K562 (cell line): ENCODE data around the gene TRMT2B. TPM values are rescaled to one million over a fixed set of nuclear protein-coding genes. Genes with fewer than 3 reads are reported as not detected.
"Not testable (repeated sequence)": the region's sequence is repeated elsewhere in the genome, so short reads cannot be mapped to it uniquely, and the experiment has no call there.

ENCODE experiments used
- ATAC-seq: fragments of 200-7000 bp; cut with Tn5 transposase; 3 replicates; pipeline ENCODE4 v1.9.1; 2020; ENCODE audit warnings: moderate library complexity
- BruUV-seq: library from RNA; stranded (reverse); fragments of 400-500 nt; replicated peaks from 2 replicates; lab custom pipeline; 2021; lab: Mats Ljungman, UMichigan
- CTCF ChIA-PET: fragments of 300-600 bp; formaldehyde crosslinking; extraction: SDS; loops from one replicate; lab custom pipeline; 2021; ENCODE audit warnings: low intra/inter-chr PET ratio; lab: Yijun Ruan, JAX
- POLR2A ChIA-PET: fragments of 300-600, 350-650 bp; sonication (Branson Sonifier 250); formaldehyde crosslinking; extraction: SDS; loops from one replicate; lab custom pipeline; 2021; ENCODE audit warnings: antibody characterized with exemption, inconsistent platforms; lab: Yijun Ruan, JAX
- DNase-seq, 4 experiments: peaks; one replicate each; pipeline versions ENCODE4 v3.0.0 to v3.0.0-alpha.2; 2011 to 2018; ENCODE audit warnings: low spot score in 3 of 4, mixed read lengths in 3 of 4; ENCODE audit errors: extremely low read depth in 1 of 4
- FAIRE-seq: peaks from 2 replicates; lab custom pipeline; 2011; peaks lifted over from hg19 to GRCh38; lab: Jason Lieb, UNC
- H2AFZ ChIP-seq: 2 replicates; pipeline ENCODE4 v1.6.0; 2011; ENCODE audit warnings: low read depth, low read length, control low read depth, inconsistent platforms
- H3K27ac ChIP-seq: fragments of 200-600 bp; 3 replicates; pipeline ENCODE4 v1.8.0; 2011; ENCODE audit warnings: low read depth, mild to moderate bottlenecking, control low read depth, inconsistent platforms, low read length, moderate library complexity, mixed read lengths; ENCODE audit errors: extremely low read depth
- H3K27me3 ChIP-seq, 2 experiments: fragments of 300-600 bp in 1 of 2; 2 replicates in 1 of 2; 3 replicates in 1 of 2; pipeline versions ENCODE4 v1.6.0 to v1.8.0; 2011; ENCODE audit warnings: inconsistent platforms in 2 of 2, low read length in 2 of 2, mild to moderate bottlenecking in 1 of 2, mixed read lengths in 1 of 2, moderate library complexity in 1 of 2; ENCODE audit not compliant: control insufficient read depth in 2 of 2, insufficient read depth in 2 of 2
- H3K36me3 ChIP-seq: fragments of 300-600 bp; 3 replicates; pipeline ENCODE4 v1.8.0; 2011; ENCODE audit warnings: mild to moderate bottlenecking, low read length, inconsistent platforms; ENCODE audit not compliant: control insufficient read depth, insufficient read depth
- H3K4me1 ChIP-seq, 2 experiments: fragments of 200-600 bp in 1 of 2; replicated peaks in 1 of 2; 2 replicates in 1 of 2; 3 replicates in 1 of 2; pipeline versions ENCODE4 v1.5.1 to v1.8.0; 2011; ENCODE audit warnings: inconsistent platforms in 2 of 2, low read length in 2 of 2, mild to moderate bottlenecking in 1 of 2, mixed read lengths in 1 of 2, moderate library complexity in 1 of 2; ENCODE audit not compliant: control insufficient read depth in 2 of 2, insufficient read depth in 2 of 2
- H3K4me2 ChIP-seq: 2 replicates; pipeline ENCODE4 v1.6.1; 2011; ENCODE audit warnings: low read length, control low read depth, inconsistent platforms, mixed read lengths; ENCODE audit not compliant: insufficient read depth
- H3K4me3 ChIP-seq: fragments of 200-600 bp; sonication (generic), shearing (Covaris generic); 2 replicates; pipeline ENCODE4 v1.5.1; 2016; ENCODE audit warnings: control low read depth, inconsistent platforms
- H3K79me2 ChIP-seq: fragments of 200-600 bp; 3 replicates; pipeline ENCODE4 v1.8.0; 2011; ENCODE audit warnings: low read length, inconsistent platforms; ENCODE audit not compliant: control insufficient read depth, insufficient read depth
- H3K9ac ChIP-seq, 2 experiments: 2 replicates each; pipeline versions ENCODE4 v1.6.0 to v1.6.1; 2011; ENCODE audit warnings: low read depth in 2 of 2, low read length in 2 of 2, control low read depth in 1 of 2, inconsistent platforms in 1 of 2, mild to moderate bottlenecking in 1 of 2, mixed read lengths in 1 of 2; ENCODE audit not compliant: insufficient read depth in 1 of 2
- H3K9me1 ChIP-seq: one replicate; pipeline ENCODE4 v1.6.0; 2011; ENCODE audit warnings: inconsistent platforms, mild to moderate bottlenecking, low read length, moderate library complexity; ENCODE audit not compliant: control insufficient read depth, insufficient read depth
- H3K9me3 ChIP-seq: replicated peaks from 2 replicates; pipeline ENCODE4 v1.5.1; 2011; ENCODE audit warnings: low read depth, low read length, inconsistent platforms; ENCODE audit not compliant: control insufficient read depth, insufficient read depth
- H4K20me1 ChIP-seq: replicated peaks from 2 replicates; pipeline ENCODE4 v1.6.1; 2011; ENCODE audit warnings: low read length, inconsistent platforms, mixed read lengths; ENCODE audit not compliant: control insufficient read depth, insufficient read depth
- BCOR ChIP-seq: fragments of 450-650 bp; IDR thresholded peaks from 2 replicates; pipeline ENCODE4 v1.6.1; 2016
- BMI1 ChIP-seq: fragments of 150-350 bp; IDR thresholded peaks from 2 replicates; pipeline ENCODE4 v1.6.1; 2014; ENCODE audit warnings: low read length
- KLF1 ChIP-seq: fragments of 450-650 bp; IDR thresholded peaks from 2 replicates; pipeline ENCODE4 v1.6.1; 2016; ENCODE audit warnings: missing genetic modification characterization, missing compliant biosample characterization
- MYC ChIP-seq, 2 experiments: fragments of 250-450 bp in 1 of 2; sonication (Bioruptor Pico) in 1 of 2; IDR thresholded peaks; 2 replicates each; pipeline versions ENCODE4 v1.5.1 to v1.6.1; 2012 to 2021; ENCODE audit warnings: low read depth in 2 of 2, borderline replicate concordance in 1 of 2, improper control_type of control experiment in 1 of 2, low read length in 1 of 2, mild to moderate bottlenecking in 1 of 2, moderate library complexity in 1 of 2
- NEUROD1 ChIP-seq: fragments of 150-350 bp; IDR thresholded peaks from 2 replicates; pipeline ENCODE4 v1.6.1; 2014; ENCODE audit warnings: borderline replicate concordance, low read length, low read depth; ENCODE audit not compliant: partially characterized antibody
- PHTF2 ChIP-seq: fragments of 250-450 bp; sonication (Bioruptor Pico); IDR thresholded peaks from 2 replicates; pipeline ENCODE4 v1.5.0; 2021; ENCODE audit warnings: mild to moderate bottlenecking
- RUNX1 ChIP-seq: sonication (generic); IDR thresholded peaks from 2 replicates; pipeline ENCODE4 v1.6.1; 2016; ENCODE audit warnings: antibody characterized with exemption, low read depth
- TGIF2 ChIP-seq: sonication (generic); formaldehyde crosslinking; IDR thresholded peaks from 2 replicates; pipeline ENCODE4 v1.8.1; 2022; ENCODE audit warnings: mild to moderate bottlenecking, missing genetic modification reagents, moderate library complexity
- U2AF2 ChIP-seq: fragments of 200-400 bp; formaldehyde crosslinking; optimal IDR thresholded peaks from 2 replicates; pipeline ENCODE3; 2017; ENCODE audit warnings: low read depth, mild to moderate bottlenecking, low read length
- ZNF583 ChIP-seq: fragments of 250-450 bp; sonication (Bioruptor Pico); IDR thresholded peaks from 2 replicates; pipeline ENCODE4 v1.4.0; 2020
- ZNF77 ChIP-seq: fragments of 250-450 bp; sonication (Bioruptor Pico); IDR thresholded peaks from 2 replicates; pipeline ENCODE4 v1.5.0; 2020
- WGBS: fragments of 100-300 bp; shearing (Covaris generic); methylation state at CpG from one replicate; pipeline ENCODE4 v1.1.6; 2016; ENCODE audit warnings: low coverage, mixed read lengths; ENCODE audit not compliant: insufficient coverage; ENCODE audit errors: missing lambda C conversion rate; 5-methylcytosine and 5-hydroxymethylcytosine counted together
- in situ Hi-C: fragments of 300-500 bp; cut with MboI; formaldehyde crosslinking; loops from 4 replicates; pipeline ENCODE4 v1.15.0; 2018; ENCODE audit warnings: inconsistent platforms, mixed read lengths
- intact Hi-C: fragments of 100-400 bp; cut with micrococcal nuclease; formaldehyde crosslinking; loops from 2 replicates; pipeline ENCODE4 v1.14.2; 2022
- polyA plus RNA-seq, 8 experiments: library from polyadenylated mRNA; depleted of rRNA in 4 of 8; stranded (reverse) in 5 of 8; unstranded in 3 of 8; fragments of >200 nt; fragmentation: Nextera tagmentation in 2 of 8; fragmentation: Illumina TruSeq in 1 of 8; extraction: Ambion mirVana in 2 of 8; extraction: Trizol in 1 of 8; gene quantifications; 2 replicates each; pipeline versions ENCODE4 v1.2.1 to v1.2.3, GENCODE V29; 2011 to 2014; ENCODE audit warnings: inconsistent platforms in 1 of 8, missing spikeins in 1 of 8
- total RNA-seq, 7 experiments: library from RNA; depleted of rRNA in 6 of 7; stranded (reverse); fragments of >200 nt in 6 of 7; fragmentation: Illumina TruSeq in 2 of 7; extraction: Trizol in 2 of 7; gene quantifications; 2 replicates each; pipeline versions ENCODE4 v1.2.1 to v1.2.3, GENCODE V29; 2011 to 2021; ENCODE audit warnings: low replicate concordance in 1 of 7
- TF ChIP-seq, protein P1 (sequence below): sonication (generic); formaldehyde crosslinking; IDR thresholded peaks from 2 replicates; pipeline ENCODE4 v1.8.0; 2022; ENCODE audit warnings: mild to moderate bottlenecking, missing genetic modification reagents, borderline replicate concordance
- TF ChIP-seq, protein P2 (sequence below): sonication (generic); formaldehyde crosslinking; IDR thresholded peaks from 2 replicates; pipeline ENCODE4 v1.4.0; 2020; ENCODE audit warnings: mild to moderate bottlenecking, missing genetic modification reagents
- TF ChIP-seq, protein P3 (sequence below): sonication (generic); formaldehyde crosslinking; IDR thresholded peaks from 2 replicates; pipeline ENCODE4 v1.9.0; 2022; ENCODE audit warnings: mild to moderate bottlenecking, missing genetic modification reagents

The TRMT2B gene
- total and polyA plus RNA-seq, 9 of the 15 experiments (the other 6 are each of a cell fraction or from before 2014, with no cell fraction given) = 3.9 to 23.4 (median 18.1) TPM

DNA sequence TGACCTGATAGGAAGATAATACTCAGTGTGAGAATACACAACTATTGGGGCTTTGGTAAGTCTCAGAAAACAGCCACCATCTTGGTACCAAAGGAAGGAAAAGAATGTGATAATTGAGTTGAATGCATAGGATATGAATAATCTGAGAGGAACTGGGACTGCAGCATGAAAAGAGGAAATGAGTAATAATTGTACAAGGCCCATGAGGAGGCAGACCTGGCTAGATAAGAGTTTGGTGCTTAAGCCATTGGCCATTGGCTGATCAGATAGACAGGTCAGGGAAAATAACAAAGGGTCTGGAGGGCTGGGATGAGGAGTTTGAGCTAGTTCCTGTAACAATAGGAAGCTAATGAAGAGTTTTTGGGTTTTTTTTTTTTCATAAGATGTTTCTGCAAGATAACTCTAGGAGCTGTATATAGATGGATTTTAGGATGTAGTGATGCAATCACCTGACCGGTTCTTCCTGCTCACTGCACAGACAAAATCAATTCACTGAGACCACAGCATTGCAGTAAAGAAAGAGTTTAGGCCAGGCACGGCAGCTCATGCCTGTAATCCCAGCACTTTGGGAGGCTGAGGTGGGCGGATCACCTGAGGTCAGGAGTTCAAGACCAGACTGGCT lies 5.3 kb upstream of the TRMT2B start (continued):
- TF ChIP-seq BMI1 (no peak), U2AF2 (no peak), PHTF2 (CRISPR knock-in tag) (no peak), BCOR (no peak), NEUROD1 (no peak), TGIF2 (CRISPR knock-in tag) (no peak), RUNX1 (no peak), MYC (IDR thresholded peaks at IDR 0.05; ENCODE audit: low read depth, low read length) (no peak), MYC (CRISPR knock-in tag; IDR thresholded peaks at IDR 0.05; ENCODE audit: borderline replicate concordance, low read depth) (no peak), ZNF77 (no peak), KLF1 (tag) (no peak), ZNF583 (CRISPR knock-in tag) (no peak)
- TF ChIP-seq, protein P1, sequence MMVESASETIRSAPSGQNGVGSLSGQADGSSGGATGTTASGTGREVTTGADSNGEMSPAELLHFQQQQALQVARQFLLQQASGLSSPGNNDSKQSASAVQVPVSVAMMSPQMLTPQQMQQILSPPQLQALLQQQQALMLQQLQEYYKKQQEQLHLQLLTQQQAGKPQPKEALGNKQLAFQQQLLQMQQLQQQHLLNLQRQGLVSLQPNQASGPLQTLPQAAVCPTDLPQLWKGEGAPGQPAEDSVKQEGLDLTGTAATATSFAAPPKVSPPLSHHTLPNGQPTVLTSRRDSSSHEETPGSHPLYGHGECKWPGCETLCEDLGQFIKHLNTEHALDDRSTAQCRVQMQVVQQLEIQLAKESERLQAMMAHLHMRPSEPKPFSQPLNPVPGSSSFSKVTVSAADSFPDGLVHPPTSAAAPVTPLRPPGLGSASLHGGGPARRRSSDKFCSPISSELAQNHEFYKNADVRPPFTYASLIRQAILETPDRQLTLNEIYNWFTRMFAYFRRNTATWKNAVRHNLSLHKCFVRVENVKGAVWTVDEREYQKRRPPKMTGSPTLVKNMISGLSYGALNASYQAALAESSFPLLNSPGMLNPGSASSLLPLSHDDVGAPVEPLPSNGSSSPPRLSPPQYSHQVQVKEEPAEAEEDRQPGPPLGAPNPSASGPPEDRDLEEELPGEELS (CRISPR knock-in tag) = no peak
- TF ChIP-seq, protein P2, sequence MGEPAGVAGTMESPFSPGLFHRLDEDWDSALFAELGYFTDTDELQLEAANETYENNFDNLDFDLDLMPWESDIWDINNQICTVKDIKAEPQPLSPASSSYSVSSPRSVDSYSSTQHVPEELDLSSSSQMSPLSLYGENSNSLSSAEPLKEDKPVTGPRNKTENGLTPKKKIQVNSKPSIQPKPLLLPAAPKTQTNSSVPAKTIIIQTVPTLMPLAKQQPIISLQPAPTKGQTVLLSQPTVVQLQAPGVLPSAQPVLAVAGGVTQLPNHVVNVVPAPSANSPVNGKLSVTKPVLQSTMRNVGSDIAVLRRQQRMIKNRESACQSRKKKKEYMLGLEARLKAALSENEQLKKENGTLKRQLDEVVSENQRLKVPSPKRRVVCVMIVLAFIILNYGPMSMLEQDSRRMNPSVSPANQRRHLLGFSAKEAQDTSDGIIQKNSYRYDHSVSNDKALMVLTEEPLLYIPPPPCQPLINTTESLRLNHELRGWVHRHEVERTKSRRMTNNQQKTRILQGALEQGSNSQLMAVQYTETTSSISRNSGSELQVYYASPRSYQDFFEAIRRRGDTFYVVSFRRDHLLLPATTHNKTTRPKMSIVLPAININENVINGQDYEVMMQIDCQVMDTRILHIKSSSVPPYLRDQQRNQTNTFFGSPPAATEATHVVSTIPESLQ (CRISPR knock-in tag) = no peak
- TF ChIP-seq, protein P3, sequence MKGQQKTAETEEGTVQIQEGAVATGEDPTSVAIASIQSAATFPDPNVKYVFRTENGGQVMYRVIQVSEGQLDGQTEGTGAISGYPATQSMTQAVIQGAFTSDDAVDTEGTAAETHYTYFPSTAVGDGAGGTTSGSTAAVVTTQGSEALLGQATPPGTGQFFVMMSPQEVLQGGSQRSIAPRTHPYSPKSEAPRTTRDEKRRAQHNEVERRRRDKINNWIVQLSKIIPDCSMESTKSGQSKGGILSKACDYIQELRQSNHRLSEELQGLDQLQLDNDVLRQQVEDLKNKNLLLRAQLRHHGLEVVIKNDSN (CRISPR knock-in tag) = no peak

DNA sequence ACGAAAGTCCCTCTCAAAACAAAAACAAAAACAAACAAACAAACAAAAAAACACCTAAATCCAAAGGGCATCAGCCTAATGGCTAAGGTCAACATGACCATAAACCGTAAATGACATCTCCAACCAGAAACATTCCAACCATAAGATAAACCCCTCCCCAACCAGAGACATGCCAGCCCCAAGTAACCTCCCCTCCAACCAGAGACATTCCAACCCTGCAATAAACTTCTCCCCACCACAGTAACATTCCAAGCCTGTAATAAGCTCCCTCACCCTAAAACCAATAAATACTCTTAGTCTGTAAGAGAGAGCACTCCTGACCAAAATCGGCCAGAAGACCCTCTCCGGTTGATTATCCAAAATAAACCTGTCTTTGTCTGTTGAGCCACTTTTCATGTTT lies 4.6 kb upstream of the TRMT2B start:
- H3K27ac ChIP-seq, BruUV-seq, H3K27me3 ChIP-seq, FAIRE-seq, H3K9me1 ChIP-seq, H2AFZ ChIP-seq, H3K4me2 ChIP-seq, H3K36me3 ChIP-seq, POLR2A ChIA-PET, intact Hi-C loops, CTCF ChIA-PET, DNase-seq, H3K4me3 ChIP-seq, H3K9ac ChIP-seq, H4K20me1 ChIP-seq, H3K79me2 ChIP-seq, ATAC-seq, in situ Hi-C loops, H3K9me3 ChIP-seq, H3K4me1 ChIP-seq: not testable (repeated sequence)
- 55% methylated on average over 3 of the region's 4 CpGs for WGBS
